LHCN-M2 (cell line): ENCODE measurements around the gene SLC17A3. TPM values are rescaled to one million over a fixed set of nuclear protein-coding genes. Genes with fewer than 3 reads are reported as not detected.

ENCODE experiments used
- DNase-seq: peaks from one replicate; pipeline ENCODE4 v3.0.0-alpha.2; 2012; ENCODE audit warnings: low read depth
- total RNA-seq: library from RNA; depleted of rRNA; stranded (reverse); fragments of >200 nt; gene quantifications from 2 replicates; pipeline ENCODE4 v1.2.3, GENCODE V29; 2014; rRNA removed

Gene SLC17A3
- total RNA-seq, 1 experiment from 2014 or later = not detected

- DNase-seq = no peak
These were observed 38.4 kb downstream of the SLC17A3 start for GRCh38 chr6:25835442-25836283.

- no peak for DNase-seq
These were observed 39.1 kb downstream of the SLC17A3 start for GRCh38 chr6:25834950-25835349.

- no peak for DNase-seq
These were observed 40.9 kb downstream of the SLC17A3 start for GRCh38 chr6:25833136-25833535.

- no peak for DNase-seq
These were observed 41.4 kb downstream of the SLC17A3 start for GRCh38 chr6:25832670-25833069.

DNA sequence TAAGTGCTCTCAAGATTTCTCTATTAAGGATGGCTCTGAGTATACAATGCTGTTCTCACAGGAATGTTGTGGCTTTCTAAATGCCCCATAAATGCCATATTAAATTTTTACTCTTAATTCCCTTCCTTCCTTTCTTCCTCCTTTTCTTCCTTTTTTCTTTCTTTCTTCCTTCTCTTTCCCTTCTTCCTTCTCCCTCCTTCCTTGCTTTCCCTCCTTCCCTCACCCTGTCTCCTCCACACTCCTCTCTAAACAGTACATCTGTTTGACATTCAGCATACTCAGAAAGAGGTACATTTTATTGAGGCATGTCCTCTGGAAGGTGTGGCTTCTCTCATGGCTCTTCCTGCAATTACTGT is 41.8 kb downstream of the SLC17A3 start:
- DNase-seq = no peak

DNA sequence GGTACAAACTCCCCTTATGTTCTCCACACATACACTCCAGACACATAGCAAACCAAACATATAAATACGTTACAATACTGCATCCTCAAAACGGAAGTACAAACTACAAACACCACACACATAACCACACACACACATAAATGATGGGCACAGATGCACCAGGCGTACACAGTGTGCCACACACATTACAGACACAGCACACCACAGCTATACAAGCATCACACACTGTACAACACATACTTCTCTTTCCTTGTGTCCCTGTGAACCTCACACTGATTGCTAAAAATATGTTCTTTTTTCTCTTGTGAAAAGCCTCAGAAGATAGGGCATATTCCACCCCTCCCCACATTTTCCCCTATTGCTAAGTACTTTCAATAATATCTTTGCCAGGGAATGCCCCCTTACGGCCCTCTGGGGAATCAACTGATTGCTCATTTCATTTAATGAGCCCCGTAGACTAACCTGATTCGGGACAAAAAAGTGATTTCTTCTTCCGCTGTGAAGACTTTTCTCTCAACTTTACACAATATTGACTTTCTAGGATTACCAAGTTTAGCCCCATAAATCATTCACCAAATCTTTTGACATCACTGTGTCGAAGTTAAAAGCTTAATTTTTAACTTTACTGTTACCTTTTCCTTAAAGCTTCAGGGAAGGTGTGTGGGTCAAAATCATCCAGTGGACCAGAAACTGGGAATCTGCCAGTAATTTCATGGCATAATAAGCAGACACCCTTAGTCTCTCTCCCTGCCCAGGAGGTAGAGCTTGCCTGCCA is 42.3 kb downstream of the SLC17A3 start, which contains the start of gene SLC17A1:
Gene SLC17A1, minus strand, starts transcription at position 521 of the 775 bp plus-strand sequence. CDS start 1,495 bp downstream, outside the sequence.
- DNase-seq = no peak

DNA sequence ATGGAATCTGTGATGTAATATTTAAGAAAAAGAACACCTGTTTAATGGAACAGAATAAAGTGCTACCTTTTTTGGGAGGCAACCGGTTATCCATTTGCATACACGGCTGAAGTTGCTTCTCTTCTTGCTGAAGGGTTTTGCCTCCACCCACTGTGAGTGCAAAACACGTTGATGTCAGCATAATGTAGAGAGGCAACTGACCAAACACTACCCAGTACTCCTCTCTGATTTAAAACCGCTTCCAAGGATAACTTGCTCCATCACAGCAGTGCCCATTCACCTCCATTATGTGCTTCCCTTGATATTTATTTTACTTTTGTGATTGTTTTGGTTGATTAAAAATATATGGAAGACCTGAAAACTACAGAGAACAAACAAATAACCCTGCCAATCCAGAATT is 43.6 kb downstream of the SLC17A3 start:
- no peak for DNase-seq

- DNase-seq = no peak
These were observed 44.7 kb downstream of the SLC17A3 start for GRCh38 chr6:25829375-25829774.

- no peak for DNase-seq
These were observed 52.7 kb downstream of the SLC17A3 start for GRCh38 chr6:25821341-25821740.

DNA sequence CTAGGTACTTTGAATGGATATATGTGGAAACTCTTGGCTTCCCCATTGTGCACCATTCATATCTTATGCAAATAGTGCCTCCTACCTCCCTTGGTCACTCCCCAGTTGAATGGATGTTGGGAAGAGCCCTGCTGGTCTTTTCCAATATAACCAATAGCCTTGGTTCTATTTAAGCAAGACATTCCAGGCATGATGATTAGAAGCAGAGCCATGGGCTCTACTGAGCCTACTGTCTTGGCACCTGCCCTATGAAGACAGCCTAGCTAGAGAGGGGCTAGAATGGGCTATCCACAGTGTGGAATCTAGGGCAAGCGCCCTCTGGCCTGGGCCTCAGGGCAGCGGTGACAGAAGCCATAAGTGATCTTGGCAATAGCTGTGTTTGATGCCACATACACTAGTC is 57.8 kb downstream of the SLC17A3 start:
- DNase-seq = no peak

DNA sequence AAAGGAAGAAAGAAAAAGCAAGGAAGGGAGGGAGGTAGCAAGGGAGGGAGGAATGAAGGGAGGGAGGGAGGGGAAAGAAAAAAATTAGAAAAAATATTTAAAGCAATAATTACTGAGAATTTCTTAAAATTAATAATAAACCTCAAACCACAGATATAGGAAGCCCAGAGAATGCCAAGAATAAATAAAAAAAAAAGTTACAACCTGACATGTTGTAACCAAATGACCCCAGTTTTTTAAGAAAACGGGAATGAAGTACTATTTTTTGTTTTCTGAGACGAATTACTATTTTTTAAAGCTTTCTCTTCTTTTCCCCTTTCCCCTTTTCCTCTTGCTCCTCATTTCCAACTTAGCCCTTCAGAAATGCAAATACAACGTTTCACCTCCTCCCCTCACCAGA is 58.8 kb downstream of the SLC17A3 start:
- DNase-seq = no peak

DNA sequence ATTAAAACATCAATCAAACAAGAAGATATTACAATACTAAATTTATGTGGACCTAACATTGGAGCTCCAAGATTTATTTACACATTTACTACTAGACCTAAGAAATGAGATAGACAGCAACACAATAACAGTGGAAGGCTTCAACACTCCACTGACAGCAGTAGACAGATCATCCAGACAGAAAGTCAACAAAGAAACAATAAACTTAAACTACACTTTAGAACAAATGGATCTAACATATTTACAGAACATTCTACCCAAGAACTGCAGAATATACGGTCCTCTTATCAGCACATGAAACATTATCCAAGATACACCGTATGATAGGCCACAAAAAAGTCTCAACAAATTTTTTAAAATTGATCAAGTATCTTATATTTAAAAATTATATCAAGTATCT is 69.2 kb downstream of the SLC17A3 start:
- no peak for DNase-seq

DNA sequence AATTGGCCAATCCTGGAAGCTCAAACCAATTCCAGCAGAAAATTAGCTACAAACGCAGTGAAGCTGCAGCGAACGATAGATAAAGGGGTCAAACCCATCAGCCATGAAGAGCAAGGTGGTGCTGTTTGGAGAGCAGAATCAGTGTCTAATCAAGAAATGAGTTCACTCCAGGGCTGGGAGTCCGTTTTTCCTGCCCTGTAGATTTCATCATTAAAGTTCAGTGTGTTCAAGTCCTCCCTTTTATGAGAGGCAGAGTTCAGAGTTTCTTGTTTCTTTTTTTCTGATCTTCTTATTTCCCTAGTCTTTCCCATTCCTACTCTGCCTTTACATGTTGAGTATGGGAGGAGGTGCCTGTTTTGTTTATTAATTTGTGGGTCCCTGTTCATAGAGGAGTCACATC is 72.6 kb downstream of the SLC17A3 start:
- no peak for DNase-seq

Other genes starting within 250 kb of the SLC17A3 start
- 0.19 and 0.23 TPM in 2 replicates for gene SCGN, start 222.0 kb downstream of the SLC17A3 start, total RNA-seq
- gene SLC17A4, start 119.5 kb downstream of the SLC17A3 start, total RNA-seq = not detected in 2 replicates
- gene SLC17A1, start 42.2 kb downstream of the SLC17A3 start, total RNA-seq = not detected in 2 replicates
- gene SLC17A2, start 56.4 kb upstream of the SLC17A3 start, total RNA-seq = not detected in 2 replicates
- 9.4 and 12.5 TPM in 2 replicates for gene TRIM38, start 88.6 kb upstream of the SLC17A3 start, total RNA-seq
- gene HFE, start 213.2 kb upstream of the SLC17A3 start, total RNA-seq = 11.5 and 12.5 TPM in 2 replicates